K562 (cell line): Measurements from ENCODE around the gene CCL16. TPM values are rescaled to one million over a fixed set of nuclear protein-coding genes. Genes with fewer than 3 reads are reported as not detected.

Experiments used
- ATAC-seq: fragments of 200-7000 bp; cut with Tn5 transposase; 3 replicates; pipeline ENCODE4 v1.9.1; 2020; ENCODE audit warnings: moderate library complexity
- BruUV-seq: library from RNA; stranded (reverse); fragments of 400-500 nt; replicated peaks from 2 replicates; lab custom pipeline; 2021; lab: Mats Ljungman, UMichigan
- CTCF ChIA-PET: fragments of 300-600 bp; formaldehyde crosslinking; extraction: SDS; loops from one replicate; lab custom pipeline; 2021; ENCODE audit warnings: low intra/inter-chr PET ratio; lab: Yijun Ruan, JAX
- POLR2A ChIA-PET: fragments of 300-600, 350-650 bp; sonication (Branson Sonifier 250); formaldehyde crosslinking; extraction: SDS; loops from one replicate; lab custom pipeline; 2021; ENCODE audit warnings: antibody characterized with exemption, inconsistent platforms; lab: Yijun Ruan, JAX
- DNase-seq, 4 experiments: peaks; one replicate each; pipeline versions ENCODE4 v3.0.0 to v3.0.0-alpha.2; 2011 to 2018; ENCODE audit warnings: low spot score in 3 of 4, mixed read lengths in 3 of 4; ENCODE audit errors: extremely low read depth in 1 of 4
- FAIRE-seq: peaks from 2 replicates; lab custom pipeline; 2011; peaks lifted over from hg19 to GRCh38; lab: Jason Lieb, UNC
- H2AFZ ChIP-seq: 2 replicates; pipeline ENCODE4 v1.6.0; 2011; ENCODE audit warnings: low read depth, low read length, control low read depth, inconsistent platforms
- H3K27ac ChIP-seq: fragments of 200-600 bp; 3 replicates; pipeline ENCODE4 v1.8.0; 2011; ENCODE audit warnings: low read depth, mild to moderate bottlenecking, control low read depth, inconsistent platforms, low read length, moderate library complexity, mixed read lengths; ENCODE audit errors: extremely low read depth
- H3K27me3 ChIP-seq, 2 experiments: fragments of 300-600 bp in 1 of 2; 2 replicates in 1 of 2; 3 replicates in 1 of 2; pipeline versions ENCODE4 v1.6.0 to v1.8.0; 2011; ENCODE audit warnings: inconsistent platforms in 2 of 2, low read length in 2 of 2, mild to moderate bottlenecking in 1 of 2, mixed read lengths in 1 of 2, moderate library complexity in 1 of 2; ENCODE audit not compliant: control insufficient read depth in 2 of 2, insufficient read depth in 2 of 2
- H3K36me3 ChIP-seq: fragments of 300-600 bp; 3 replicates; pipeline ENCODE4 v1.8.0; 2011; ENCODE audit warnings: mild to moderate bottlenecking, low read length, inconsistent platforms; ENCODE audit not compliant: control insufficient read depth, insufficient read depth
- H3K4me1 ChIP-seq, 2 experiments: fragments of 200-600 bp in 1 of 2; replicated peaks in 1 of 2; 2 replicates in 1 of 2; 3 replicates in 1 of 2; pipeline versions ENCODE4 v1.5.1 to v1.8.0; 2011; ENCODE audit warnings: inconsistent platforms in 2 of 2, low read length in 2 of 2, mild to moderate bottlenecking in 1 of 2, mixed read lengths in 1 of 2, moderate library complexity in 1 of 2; ENCODE audit not compliant: control insufficient read depth in 2 of 2, insufficient read depth in 2 of 2
- H3K4me2 ChIP-seq: 2 replicates; pipeline ENCODE4 v1.6.1; 2011; ENCODE audit warnings: low read length, control low read depth, inconsistent platforms, mixed read lengths; ENCODE audit not compliant: insufficient read depth
- H3K4me3 ChIP-seq: fragments of 200-600 bp; sonication (generic), shearing (Covaris generic); 2 replicates; pipeline ENCODE4 v1.5.1; 2016; ENCODE audit warnings: control low read depth, inconsistent platforms
- H3K79me2 ChIP-seq: fragments of 200-600 bp; 3 replicates; pipeline ENCODE4 v1.8.0; 2011; ENCODE audit warnings: low read length, inconsistent platforms; ENCODE audit not compliant: control insufficient read depth, insufficient read depth
- H3K9ac ChIP-seq, 2 experiments: 2 replicates each; pipeline versions ENCODE4 v1.6.0 to v1.6.1; 2011; ENCODE audit warnings: low read depth in 2 of 2, low read length in 2 of 2, control low read depth in 1 of 2, inconsistent platforms in 1 of 2, mild to moderate bottlenecking in 1 of 2, mixed read lengths in 1 of 2; ENCODE audit not compliant: insufficient read depth in 1 of 2
- H3K9me1 ChIP-seq: one replicate; pipeline ENCODE4 v1.6.0; 2011; ENCODE audit warnings: inconsistent platforms, mild to moderate bottlenecking, low read length, moderate library complexity; ENCODE audit not compliant: control insufficient read depth, insufficient read depth
- H3K9me3 ChIP-seq: replicated peaks from 2 replicates; pipeline ENCODE4 v1.5.1; 2011; ENCODE audit warnings: low read depth, low read length, inconsistent platforms; ENCODE audit not compliant: control insufficient read depth, insufficient read depth
- H4K20me1 ChIP-seq: replicated peaks from 2 replicates; pipeline ENCODE4 v1.6.1; 2011; ENCODE audit warnings: low read length, inconsistent platforms, mixed read lengths; ENCODE audit not compliant: control insufficient read depth, insufficient read depth
- ARID4B ChIP-seq: sonication (generic); formaldehyde crosslinking; IDR thresholded peaks from 2 replicates; pipeline ENCODE4 v1.8.0; 2022; ENCODE audit warnings: mild to moderate bottlenecking, missing genetic modification reagents
- ATF6 ChIP-seq: sonication (generic); formaldehyde crosslinking; IDR thresholded peaks from 2 replicates; pipeline ENCODE4 v1.4.0; 2020; ENCODE audit warnings: mild to moderate bottlenecking, missing genetic modification reagents
- FOXK2 ChIP-seq, 2 experiments: fragments of 450-650 bp; IDR thresholded peaks in 1 of 2; conservative IDR thresholded peaks in 1 of 2; 2 replicates each; pipeline ENCODE4 v1.6.1; 2016; ENCODE audit warnings: low read depth in 2 of 2, mild to moderate bottlenecking in 1 of 2
- HSF4 ChIP-seq: fragments of 250-450 bp; sonication (Bioruptor Pico); IDR thresholded peaks from 2 replicates; pipeline ENCODE4 v2.1.2; 2022; ENCODE audit warnings: mild to moderate bottlenecking, moderate library complexity, borderline replicate concordance
- MYBL2 ChIP-seq, 2 experiments: fragments of 450-650 bp in 1 of 2; sonication (generic) in 1 of 2; formaldehyde crosslinking in 1 of 2; IDR thresholded peaks; 2 replicates each; pipeline versions ENCODE4 v1.6.1 to v1.8.1; 2017 to 2022; ENCODE audit warnings: borderline replicate concordance in 1 of 2, inconsistent platforms in 1 of 2, low read depth in 1 of 2, mild to moderate bottlenecking in 1 of 2, missing genetic modification reagents in 1 of 2, moderate library complexity in 1 of 2
- ZBTB11 ChIP-seq, 3 experiments: fragments of 200-800 bp in 1 of 3; fragments of 250-450 bp in 1 of 3; fragments of 450-650 bp in 1 of 3; sonication (Bioruptor Pico) in 1 of 3; sonication (Bioruptor generic) in 1 of 3; formaldehyde crosslinking in 1 of 3; IDR thresholded peaks; 2 replicates each; pipeline versions ENCODE4 v1.6.1 to v1.8.0; 2016 to 2022; ENCODE audit warnings: mild to moderate bottlenecking in 2 of 3, missing genetic modification characterization in 2 of 3, missing compliant biosample characterization in 1 of 3, moderate library complexity in 1 of 3
- ZEB2 ChIP-seq: fragments of 450-650 bp; IDR thresholded peaks from 2 replicates; pipeline ENCODE4 v1.6.1; 2016
- ZFP91 ChIP-seq: sonication (generic); formaldehyde crosslinking; IDR thresholded peaks from 2 replicates; pipeline ENCODE4 v1.8.0; 2022; ENCODE audit warnings: mild to moderate bottlenecking, missing genetic modification reagents
- ZNF253 ChIP-seq: fragments of 250-450 bp; sonication (Bioruptor Pico); conservative IDR thresholded peaks from 2 replicates; pipeline ENCODE4 v1.6.1; 2021; ENCODE audit warnings: mild to moderate bottlenecking
- WGBS: fragments of 100-300 bp; shearing (Covaris generic); methylation state at CpG from one replicate; pipeline ENCODE4 v1.1.6; 2016; ENCODE audit warnings: low coverage, mixed read lengths; ENCODE audit not compliant: insufficient coverage; ENCODE audit errors: missing lambda C conversion rate; 5-methylcytosine and 5-hydroxymethylcytosine counted together
- in situ Hi-C: fragments of 300-500 bp; cut with MboI; formaldehyde crosslinking; loops from 4 replicates; pipeline ENCODE4 v1.15.0; 2018; ENCODE audit warnings: inconsistent platforms, mixed read lengths
- intact Hi-C: fragments of 100-400 bp; cut with micrococcal nuclease; formaldehyde crosslinking; loops from 2 replicates; pipeline ENCODE4 v1.14.2; 2022
- polyA plus RNA-seq, 8 experiments: library from polyadenylated mRNA; depleted of rRNA in 4 of 8; stranded (reverse) in 5 of 8; unstranded in 3 of 8; fragments of >200 nt; fragmentation: Nextera tagmentation in 2 of 8; fragmentation: Illumina TruSeq in 1 of 8; extraction: Ambion mirVana in 2 of 8; extraction: Trizol in 1 of 8; gene quantifications; 2 replicates each; pipeline versions ENCODE4 v1.2.1 to v1.2.3, GENCODE V29; 2011 to 2014; ENCODE audit warnings: inconsistent platforms in 1 of 8, missing spikeins in 1 of 8
- total RNA-seq, 7 experiments: library from RNA; depleted of rRNA in 6 of 7; stranded (reverse); fragments of >200 nt in 6 of 7; fragmentation: Illumina TruSeq in 2 of 7; extraction: Trizol in 2 of 7; gene quantifications; 2 replicates each; pipeline versions ENCODE4 v1.2.1 to v1.2.3, GENCODE V29; 2011 to 2021; ENCODE audit warnings: low replicate concordance in 1 of 7

The CCL16 gene
- total and polyA plus RNA-seq, 9 of the 15 experiments (the other 6 are each of a cell fraction or from before 2014, with no cell fraction given), result not detected

- no peak overlapping the region for H3K27ac ChIP-seq
- no peaks in the 10 kb centered on the region for H3K36me3 ChIP-seq
- FAIRE-seq (no peak), ATAC-seq (no peak), DNase-seq (no peak)
- 2% methylated on average over 7 of the region's 7 CpGs for WGBS
- in situ Hi-C loops (loop anchor here (25.0 kb wide), 1 partner anchor 522 kb away; the partner anchor contains the start of gene ZNHIT3), intact Hi-C loops (loop anchor here (5.0 kb wide), 2 partner anchors 42 to 107 kb away; no protein-coding TSS in a partner anchor)
- H4K20me1 ChIP-seq, result no peaks in the 10 kb centered on the region
- POLR2A ChIA-PET, result no interaction called here
- H3K9me1 ChIP-seq, result no peaks in the 10 kb centered on the region
- no peak overlapping the region for H3K9ac ChIP-seq
- H3K4me2 ChIP-seq, result no peak overlapping the region
- H3K79me2 ChIP-seq, result no peaks in the 10 kb centered on the region
- CTCF ChIA-PET, result no interaction called here
- H3K4me1 ChIP-seq, result no peaks in the 10 kb centered on the region
- no peaks in the 10 kb centered on the region for H3K9me3 ChIP-seq
- no TSS peak for BruUV-seq
- H3K4me3 ChIP-seq, result no peak overlapping the region
- no peak overlapping the region for H2AFZ ChIP-seq
- H3K27me3 ChIP-seq, result peaks cover 17 to 31% of the 10 kb centered on the region in 2 experiments; a peak in 4 of 5 replicates
- TF ChIP-seq ATF6 (no peak), ZNF253 (CRISPR knock-in tag) (no peak), ZFP91 (no peak), MYBL2 (IDR thresholded peaks at IDR 0.05; ENCODE audit: low read depth) (no peak), MYBL2 (CRISPR knock-in tag; IDR thresholded peaks at IDR 0.05; ENCODE audit: borderline replicate concordance) (no peak), ARID4B (CRISPR knock-in tag) (no peak), ZBTB11 (CRISPR knock-in tag; IDR thresholded peaks at IDR 0.05) (no peak), ZEB2 (no peak), FOXK2 (conservative IDR thresholded peaks at IDR 0.05 in 1 of 2, IDR thresholded peaks at IDR 0.05 in 1 of 2; ENCODE audit: low read depth in 2 of 2) (no peak), HSF4 (CRISPR knock-in tag) (no peak)
These were observed 16.0 kb downstream of the CCL16 start for GRCh38 chr17:35965272-35965671.
